Trophoblast cell (in vitro differentiated cells and primary cell): ENCODE data around the gene SINHCAF.

Experiments
- DNase-seq, 2 donors: peaks; one replicate each; pipeline ENCODE4 v3.0.0-alpha.2; 2016
- H2AFZ ChIP-seq: 2 replicates; pipeline ENCODE4 v1.6.1; 2013; ENCODE audit warnings: low read length, moderate library complexity, mild to moderate bottlenecking; ENCODE audit not compliant: insufficient read depth, poor library complexity
- H2AK5ac ChIP-seq: 2 replicates; pipeline ENCODE4 v1.6.1; 2013; ENCODE audit warnings: mild to moderate bottlenecking, low read length
- H2BK120ac ChIP-seq: 2 replicates; pipeline ENCODE4 v1.6.1; 2013; ENCODE audit warnings: low read length, mild to moderate bottlenecking, moderate library complexity; ENCODE audit not compliant: insufficient read depth, poor library complexity
- H2BK12ac ChIP-seq: 2 replicates; pipeline ENCODE4 v1.6.1; 2013; ENCODE audit warnings: mild to moderate bottlenecking, low read length, moderate library complexity
- H2BK5ac ChIP-seq: 2 replicates; pipeline ENCODE4 v1.6.1; 2013; ENCODE audit warnings: low read length, low read depth, moderate library complexity, mild to moderate bottlenecking; ENCODE audit not compliant: poor library complexity
- H3K14ac ChIP-seq: 2 replicates; pipeline ENCODE4 v1.6.1; 2013; ENCODE audit warnings: mild to moderate bottlenecking, low read length
- H3K18ac ChIP-seq: 2 replicates; pipeline ENCODE4 v1.6.1; 2013; ENCODE audit warnings: mild to moderate bottlenecking, low read length
- H3K23ac ChIP-seq: 2 replicates; pipeline ENCODE4 v1.6.1; 2013; ENCODE audit warnings: low read length
- H3K27ac ChIP-seq: 2 replicates; pipeline ENCODE4 v1.5.1; 2013; ENCODE audit warnings: low read depth, mild to moderate bottlenecking, inconsistent platforms, low read length, moderate library complexity
- H3K27me3 ChIP-seq: 2 replicates; pipeline ENCODE4 v1.6.1; 2013; ENCODE audit warnings: inconsistent platforms, mild to moderate bottlenecking, low read length, moderate library complexity; ENCODE audit not compliant: insufficient read depth
- H3K36me3 ChIP-seq, 2 experiments: 1 replicate in 1 of 2; 2 replicates in 1 of 2; pipeline ENCODE4 v1.6.1; 2013; ENCODE audit warnings: low read length in 2 of 2, mild to moderate bottlenecking in 2 of 2, moderate library complexity in 1 of 2; ENCODE audit not compliant: insufficient read depth in 2 of 2, control insufficient read depth in 1 of 2
- H3K4ac ChIP-seq: 2 replicates; pipeline ENCODE4 v1.6.1; 2013; ENCODE audit warnings: low read depth, mild to moderate bottlenecking, low read length, moderate library complexity
- H3K4me1 ChIP-seq, 2 experiments: 1 replicate in 1 of 2; 2 replicates in 1 of 2; pipeline ENCODE4 v1.6.1; 2013; ENCODE audit warnings: low read length in 2 of 2, mild to moderate bottlenecking in 2 of 2, moderate library complexity in 1 of 2; ENCODE audit not compliant: insufficient read depth in 2 of 2, control insufficient read depth in 1 of 2
- H3K4me2 ChIP-seq: 2 replicates; pipeline ENCODE4 v1.6.1; 2013; ENCODE audit warnings: inconsistent platforms, mild to moderate bottlenecking, low read length, moderate library complexity
- H3K4me3 ChIP-seq: 2 replicates; pipeline ENCODE4 v1.5.1; 2013; ENCODE audit warnings: mild to moderate bottlenecking, low read depth, low read length, inconsistent platforms
- H3K79me1 ChIP-seq: one replicate; pipeline ENCODE4 v1.6.1; 2013; ENCODE audit warnings: low read length
- H3K79me2 ChIP-seq: 2 replicates; pipeline ENCODE4 v1.6.1; 2013; ENCODE audit warnings: low read length, mild to moderate bottlenecking; ENCODE audit not compliant: control insufficient read depth, insufficient read depth, poor library complexity
- H3K9ac ChIP-seq: 2 replicates; pipeline ENCODE4 v1.6.1; 2013; ENCODE audit warnings: mild to moderate bottlenecking, low read length
- H3K9me3 ChIP-seq: 2 replicates; pipeline ENCODE4 v1.6.1; 2013; ENCODE audit warnings: low read depth, mild to moderate bottlenecking, control low read depth, inconsistent platforms, low read length; ENCODE audit not compliant: insufficient read depth
- H4K12ac ChIP-seq: 2 replicates; pipeline ENCODE4 v1.6.1; 2013; ENCODE audit warnings: low read depth, mild to moderate bottlenecking, low read length, moderate library complexity
- H4K8ac ChIP-seq: 2 replicates; pipeline ENCODE4 v1.6.1; 2013; ENCODE audit warnings: low read depth, mild to moderate bottlenecking, low read length, moderate library complexity
- H4K91ac ChIP-seq: one replicate; pipeline ENCODE4 v1.6.1; 2013; ENCODE audit warnings: low read depth, mild to moderate bottlenecking, low read length, moderate library complexity
- WGBS: extraction: QIAGEN DNeasy Blood & Tissue Kit; methylation state at CpG from one replicate; pipeline ENCODE4 v1.1.7; 2013; ENCODE audit warnings: missing lambda C conversion rate; ENCODE audit not compliant: insufficient read length, insufficient coverage; ENCODE audit errors: extremely low coverage; 5-methylcytosine and 5-hydroxymethylcytosine counted together

The SINHCAF gene

GRCh38 chr12:31318657-31319269 is 7.2 kb downstream of the SINHCAF start:
- H2BK12ac ChIP-seq = no peak overlapping the region
- no peak overlapping the region for H3K18ac ChIP-seq
- H3K27me3 ChIP-seq = no peaks in the 10 kb centered on the region
- peaks cover 12% of the 10 kb centered on the region for H3K79me2 ChIP-seq
- no CpG with 5 or more reads among the region's 2 CpGs for WGBS
- no peak overlapping the region for H3K4me3 ChIP-seq
- H3K36me3 ChIP-seq = no peaks in the 10 kb centered on the region
- H3K9me3 ChIP-seq = no peaks in the 10 kb centered on the region
- H3K79me1 ChIP-seq = peaks cover 11% of the 10 kb centered on the region
- H2BK120ac ChIP-seq = no peak overlapping the region
- H2AFZ ChIP-seq = no peak overlapping the region
- H3K4me1 ChIP-seq = peaks cover 0 to 8% of the 10 kb centered on the region in 2 experiments
- H3K9ac ChIP-seq = no peak overlapping the region
- H3K4me2 ChIP-seq = no peak overlapping the region
- H3K14ac ChIP-seq = no peak overlapping the region
- H3K4ac ChIP-seq = peak overlapping the region; percentile 49
- no peak overlapping the region for H2AK5ac ChIP-seq
- no peak overlapping the region for H4K8ac ChIP-seq
- no peak overlapping the region for H2BK5ac ChIP-seq
- H4K91ac ChIP-seq = no peak overlapping the region
- H3K23ac ChIP-seq = no peak overlapping the region
- no peak overlapping the region for H3K27ac ChIP-seq
- DNase-seq = no peak
- H4K12ac ChIP-seq = no peak overlapping the region

GRCh38 chr12:31317471-31318395 is 8.2 kb downstream of the SINHCAF start:
- Histone ChIP-seq H3K4me1 (peaks cover 0 to 8% of the 10 kb centered on the region in 2 experiments), H2AFZ (no peak overlapping the region), H3K9me3 (no peaks in the 10 kb centered on the region), H4K91ac (no peak overlapping the region), H3K9ac (no peak overlapping the region), H3K27me3 (no peaks in the 10 kb centered on the region), H3K79me2 (peaks cover 10% of the 10 kb centered on the region), H3K36me3 (no peaks in the 10 kb centered on the region), H3K23ac (no peak overlapping the region), H4K12ac (no peak overlapping the region), H3K4me3 (no peak overlapping the region), H2AK5ac (no peak overlapping the region), H2BK5ac (no peak overlapping the region), H3K27ac (peak overlapping the region; percentile 19), H3K14ac (no peak overlapping the region), H3K79me1 (peaks cover 4% of the 10 kb centered on the region), H2BK12ac (no peak overlapping the region), H2BK120ac (no peak overlapping the region), H3K4me2 (peak overlapping the region; percentile 22), H4K8ac (no peak overlapping the region), H3K18ac (no peak overlapping the region), H3K4ac (peak overlapping the region; percentile 33)
- no CpG with 5 or more reads among the region's 8 CpGs for WGBS
- no peak for DNase-seq

- Histone ChIP-seq H2AFZ (no peak overlapping the region), H3K4me3 (no peak overlapping the region), H3K4me2 (no peak overlapping the region), H2BK5ac (no peak overlapping the region), H4K12ac (no peak overlapping the region), H2BK120ac (no peak overlapping the region), H2BK12ac (no peak overlapping the region), H4K91ac (no peak overlapping the region), H3K27me3 (no peaks in the 10 kb centered on the region), H4K8ac (no peak overlapping the region), H3K79me2 (peaks cover 10% of the 10 kb centered on the region), H3K18ac (no peak overlapping the region), H3K27ac (no peak overlapping the region), H3K79me1 (peaks cover 4% of the 10 kb centered on the region), H3K4me1 (peaks cover 0 to 8% of the 10 kb centered on the region in 2 experiments), H3K9ac (no peak overlapping the region), H2AK5ac (no peak overlapping the region), H3K36me3 (no peaks in the 10 kb centered on the region), H3K4ac (no peak overlapping the region), H3K9me3 (no peaks in the 10 kb centered on the region), H3K23ac (no peak overlapping the region), H3K14ac (no peak overlapping the region)
- WGBS = no CpG with 5 or more reads among the region's 3 CpGs
- no peak for DNase-seq
Observed at GRCh38 chr12:31316891-31317290, 9.1 kb downstream of the SINHCAF start.

- no peak overlapping the region for H4K8ac ChIP-seq
- no peak overlapping the region for H2AK5ac ChIP-seq
- no peak overlapping the region for H4K12ac ChIP-seq
- H3K23ac ChIP-seq = no peak overlapping the region
- H2BK12ac ChIP-seq = no peak overlapping the region
- peak overlapping the region; percentile 74 for H3K27ac ChIP-seq
- peaks cover 4 to 10% of the 10 kb centered on the region in 2 experiments for H3K4me1 ChIP-seq
- no peak overlapping the region for H3K18ac ChIP-seq
- WGBS = no CpG with 5 or more reads among the region's 7 CpGs
- no peaks in the 10 kb centered on the region for H3K9me3 ChIP-seq
- H3K4me2 ChIP-seq = no peak overlapping the region
- peaks cover 4% of the 10 kb centered on the region for H3K79me1 ChIP-seq
- peaks cover 16% of the 10 kb centered on the region for H3K79me2 ChIP-seq
- H3K14ac ChIP-seq = no peak overlapping the region
- no peak overlapping the region for H2AFZ ChIP-seq
- H3K4me3 ChIP-seq = no peak overlapping the region
- H3K36me3 ChIP-seq = peaks cover 2 to 4% of the 10 kb centered on the region in 2 experiments
- no peak overlapping the region for H2BK120ac ChIP-seq
- H3K9ac ChIP-seq = no peak overlapping the region
- no peaks in the 10 kb centered on the region for H3K27me3 ChIP-seq
- H2BK5ac ChIP-seq = peak overlapping the region; percentile 84
- H3K4ac ChIP-seq = no peak overlapping the region
- DNase-seq = peak in 1 of 2 donors; percentile 14
- H4K91ac ChIP-seq = no peak overlapping the region
Observed at GRCh38 chr12:31315784-31316465, 10.0 kb downstream of the SINHCAF start.
